Activated naive CD8-positive, alpha-beta T cell treated with anti-CD3 and anti-CD28 coated beads, Interleukin-2, amount 50 U/mL, for 24 hours (primary cell): ENCODE data around the gene LIMCH1.

Experiments
- ATAC-seq: fragments of 150-1000 bp; cut with Tn5 transposase; one replicate; pipeline ENCODE4 v1.10.0; 2021
- DNase-seq: peaks from one replicate; pipeline ENCODE4 v3.0.0; 2021
- H3K27ac Mint-ChIP-seq: one replicate; pipeline ENCODE4 v1.8.0; 2021; ENCODE audit warnings: mild to moderate bottlenecking, mixed read lengths
- H3K27me3 Mint-ChIP-seq: one replicate; pipeline ENCODE4 v1.8.0; 2021; ENCODE audit warnings: mixed read lengths
- H3K36me3 Mint-ChIP-seq: one replicate; pipeline ENCODE4 v1.8.0; 2021; ENCODE audit warnings: low read depth, mixed read lengths
- H3K4me1 Mint-ChIP-seq: one replicate; pipeline ENCODE4 v1.8.0; 2021; ENCODE audit warnings: mixed read lengths
- H3K4me3 Mint-ChIP-seq: one replicate; pipeline ENCODE4 v1.8.0; 2021; ENCODE audit warnings: mild to moderate bottlenecking, moderate library complexity, mixed read lengths
- H3K9me3 Mint-ChIP-seq: one replicate; pipeline ENCODE4 v1.8.0; 2021; ENCODE audit warnings: mixed read lengths

LIMCH1 gene

DNA sequence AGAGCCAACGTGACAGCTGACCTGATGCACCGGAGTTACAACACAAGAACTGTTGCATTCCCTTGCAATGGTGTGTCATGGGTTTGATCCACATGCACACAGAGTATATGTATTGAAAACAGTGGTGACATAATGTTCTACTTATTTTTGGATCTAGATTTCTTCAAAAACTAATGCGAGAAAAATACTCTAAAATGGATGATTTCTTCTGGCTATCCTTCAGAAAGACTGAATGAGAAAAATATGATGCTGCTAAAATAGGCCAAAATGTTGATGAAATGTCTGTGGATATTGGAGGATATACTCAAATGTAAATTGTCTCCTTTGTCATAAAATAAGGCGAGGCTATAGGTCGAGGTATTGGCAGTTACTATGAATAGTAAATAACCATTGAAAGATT lies 30.4 kb downstream of the LIMCH1 start:
- ATAC-seq (no peak), DNase-seq (no peak)
- H3K9me3 Mint-ChIP-seq: no peaks in the 10 kb centered on the region
- H3K27ac Mint-ChIP-seq: no peak overlapping the region
- peaks cover 2% of the 10 kb centered on the region for H3K27me3 Mint-ChIP-seq
- H3K4me1 Mint-ChIP-seq: no peaks in the 10 kb centered on the region
- H3K4me3 Mint-ChIP-seq: no peak overlapping the region
- no peaks in the 10 kb centered on the region for H3K36me3 Mint-ChIP-seq

DNA sequence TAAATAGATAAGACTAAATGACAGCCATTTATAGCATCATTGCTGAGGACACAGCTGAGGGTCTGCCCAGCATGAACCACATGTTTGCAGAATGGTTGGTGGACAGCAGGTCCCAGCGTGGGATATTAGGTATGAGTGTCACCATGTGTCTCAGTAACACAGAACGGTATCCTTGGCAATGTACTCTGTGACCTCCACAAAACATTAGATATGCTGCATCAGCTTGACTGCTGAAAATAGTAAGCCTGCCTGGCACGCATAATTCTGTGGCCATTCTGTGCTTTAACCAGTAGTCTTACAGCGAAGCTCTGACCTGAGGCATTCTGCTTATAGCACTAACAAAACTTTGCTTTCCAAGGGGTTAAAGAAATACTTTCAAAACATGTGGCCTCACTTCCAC lies 32.0 kb downstream of the LIMCH1 start:
- Mint-ChIP-seq H3K4me1 (no peaks in the 10 kb centered on the region), H3K36me3 (no peaks in the 10 kb centered on the region), H3K9me3 (no peaks in the 10 kb centered on the region), H3K27me3 (peaks cover 2% of the 10 kb centered on the region), H3K27ac (no peak overlapping the region), H3K4me3 (no peak overlapping the region)
- no peak for ATAC-seq
- no peak for DNase-seq

DNA sequence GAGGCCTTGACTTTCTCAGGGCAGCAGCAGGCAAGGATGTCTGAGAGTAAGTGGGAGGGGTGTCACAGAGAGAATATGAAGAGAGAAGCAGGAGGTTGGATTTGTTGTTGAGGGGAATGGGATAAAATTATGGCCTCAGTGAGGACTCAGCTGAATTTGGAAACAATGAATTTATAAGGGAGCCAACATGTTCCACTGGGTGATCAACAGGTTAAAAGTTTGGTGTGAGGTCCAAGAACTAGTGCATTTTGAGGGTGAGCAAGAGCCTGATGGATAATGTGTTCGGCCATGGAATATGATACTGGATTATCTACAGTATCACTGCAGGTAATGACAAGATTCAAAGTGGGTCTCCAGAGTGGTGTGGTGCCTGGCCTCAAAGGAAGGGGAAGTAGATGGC lies 33.5 kb downstream of the LIMCH1 start:
- no peaks in the 10 kb centered on the region for H3K36me3 Mint-ChIP-seq
- no peak overlapping the region for H3K4me3 Mint-ChIP-seq
- DNase-seq (no peak), ATAC-seq (no peak)
- H3K9me3 Mint-ChIP-seq: no peaks in the 10 kb centered on the region
- no peaks in the 10 kb centered on the region for H3K27me3 Mint-ChIP-seq
- no peak overlapping the region for H3K27ac Mint-ChIP-seq
- no peaks in the 10 kb centered on the region for H3K4me1 Mint-ChIP-seq

DNA sequence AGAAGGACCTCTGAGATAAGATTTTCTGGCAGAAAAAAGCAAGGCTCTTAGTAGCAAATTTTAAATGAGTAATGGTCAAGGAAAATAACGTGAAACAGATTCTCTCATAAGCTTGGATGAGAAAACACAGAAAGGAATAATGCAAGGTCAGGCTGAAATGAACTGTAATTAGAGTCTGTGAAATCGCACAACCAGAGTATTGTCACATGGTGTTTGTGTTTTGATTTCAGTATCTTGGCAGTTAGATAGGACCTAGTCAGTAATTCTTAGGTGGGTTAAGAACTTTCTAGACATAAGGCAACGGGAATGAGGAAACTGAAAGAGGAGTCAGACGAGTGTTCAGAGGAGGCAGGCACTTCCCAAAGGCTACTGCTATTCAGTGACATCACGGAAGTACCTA lies 34.6 kb downstream of the LIMCH1 start:
- no peaks in the 10 kb centered on the region for H3K4me1 Mint-ChIP-seq
- no peak overlapping the region for H3K4me3 Mint-ChIP-seq

DNA sequence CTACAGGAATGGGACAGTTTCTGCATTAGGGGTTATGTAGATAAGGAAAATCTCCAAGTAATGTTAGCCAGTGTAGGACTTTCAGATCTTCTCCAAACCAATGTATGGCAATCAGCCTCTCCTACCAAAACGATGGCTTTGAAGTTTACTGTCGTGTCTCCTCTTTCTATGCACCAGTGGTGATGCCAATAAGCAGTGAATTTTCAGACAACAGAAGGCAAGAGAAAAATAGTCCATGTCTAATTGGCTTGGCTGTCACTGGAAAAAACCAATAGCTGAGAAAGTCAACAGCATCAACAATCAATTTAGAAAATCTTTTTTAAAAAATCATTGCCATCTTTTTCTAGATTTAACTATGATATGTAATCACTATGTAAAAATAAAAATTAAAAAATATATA lies 35.0 kb downstream of the LIMCH1 start:
- DNase-seq: no peak
- Mint-ChIP-seq H3K4me1 (no peaks in the 10 kb centered on the region), H3K4me3 (no peak overlapping the region), H3K36me3 (no peaks in the 10 kb centered on the region), H3K27ac (no peak overlapping the region), H3K9me3 (no peaks in the 10 kb centered on the region), H3K27me3 (no peaks in the 10 kb centered on the region)
- no peak for ATAC-seq

More for the DNA sequence above, 34.6 kb downstream of the LIMCH1 start:
- H3K27ac Mint-ChIP-seq: no peak overlapping the region
- H3K9me3 Mint-ChIP-seq: no peaks in the 10 kb centered on the region
- ATAC-seq (no peak), DNase-seq (no peak)
- H3K27me3 Mint-ChIP-seq: no peaks in the 10 kb centered on the region
- no peaks in the 10 kb centered on the region for H3K36me3 Mint-ChIP-seq

DNA sequence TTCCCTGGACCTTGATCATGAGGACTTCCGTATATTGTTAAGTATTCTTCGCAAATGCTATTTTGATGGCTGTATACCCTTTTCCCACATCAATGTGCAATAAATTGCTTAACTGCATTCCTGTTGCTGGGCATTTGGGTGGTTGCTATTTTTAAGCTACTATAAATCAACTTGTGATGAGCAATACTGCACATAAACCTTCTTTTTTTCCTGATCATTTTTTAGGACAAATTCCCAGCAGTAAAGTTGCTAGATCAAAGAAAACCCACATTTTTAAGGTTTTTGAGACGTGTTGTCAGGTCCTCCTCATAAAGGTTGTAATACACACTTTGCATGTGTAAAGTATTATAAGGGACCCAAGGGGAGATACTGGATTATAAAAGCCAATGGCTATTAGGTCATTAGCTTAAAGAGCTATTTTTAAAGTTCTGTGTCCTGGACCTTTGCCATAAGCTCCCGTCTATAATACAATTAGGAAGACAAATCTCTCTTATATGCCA lies 35.6 kb downstream of the LIMCH1 start:
- Mint-ChIP-seq H3K9me3 (no peaks in the 10 kb centered on the region), H3K4me3 (no peak overlapping the region), H3K27me3 (no peaks in the 10 kb centered on the region), H3K4me1 (no peaks in the 10 kb centered on the region), H3K36me3 (no peaks in the 10 kb centered on the region), H3K27ac (no peak overlapping the region)
- no peak for DNase-seq
- ATAC-seq: no peak

DNA sequence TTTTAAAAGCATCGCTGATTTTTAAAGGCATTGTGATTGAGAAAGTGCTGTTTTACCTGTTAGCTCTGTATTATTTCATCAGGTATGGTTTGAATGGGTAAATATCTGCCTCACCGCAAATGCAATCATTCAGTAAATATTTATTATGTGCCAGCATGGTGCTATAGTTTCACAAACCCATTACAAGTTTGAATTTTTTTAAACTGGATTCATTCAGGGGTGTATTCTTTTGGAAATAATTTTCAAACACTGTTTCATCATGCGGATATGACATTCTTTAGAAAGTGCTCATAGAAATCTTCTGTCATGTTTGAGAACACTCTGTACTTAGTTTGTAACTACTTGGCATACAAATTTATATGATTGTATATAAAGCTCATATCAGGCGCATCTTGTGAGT lies 37.2 kb downstream of the LIMCH1 start:
- no peaks in the 10 kb centered on the region for H3K4me1 Mint-ChIP-seq

DNA sequence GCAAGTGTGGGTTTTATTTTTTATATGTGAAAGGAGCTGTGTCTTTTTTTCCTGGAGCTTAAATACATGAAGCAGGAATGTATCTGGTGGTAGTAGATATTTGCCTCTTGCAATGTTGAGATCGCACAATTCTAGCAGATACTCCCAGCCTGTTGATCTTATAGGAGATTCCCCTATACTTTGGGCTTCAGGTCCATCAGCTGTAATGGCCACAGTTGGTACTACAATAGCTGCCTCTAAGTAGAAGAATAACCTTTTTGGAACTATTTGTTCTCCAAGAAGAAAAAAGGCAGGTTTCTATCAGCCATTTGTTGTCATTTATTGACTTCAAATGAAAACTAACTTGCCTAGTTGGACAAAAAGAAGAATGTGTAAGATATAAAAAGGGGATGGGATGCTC lies 37.7 kb downstream of the LIMCH1 start:
- Mint-ChIP-seq H3K4me1 (no peaks in the 10 kb centered on the region), H3K4me3 (no peak overlapping the region), H3K27ac (no peak overlapping the region), H3K36me3 (no peaks in the 10 kb centered on the region), H3K27me3 (no peaks in the 10 kb centered on the region), H3K9me3 (no peaks in the 10 kb centered on the region)
- DNase-seq (no peak), ATAC-seq (no peak)

More for the DNA sequence above, 37.2 kb downstream of the LIMCH1 start:
- no peak for DNase-seq
- Mint-ChIP-seq H3K4me3 (no peak overlapping the region), H3K27ac (no peak overlapping the region), H3K27me3 (no peaks in the 10 kb centered on the region), H3K36me3 (no peaks in the 10 kb centered on the region), H3K9me3 (no peaks in the 10 kb centered on the region)
- no peak for ATAC-seq

DNA sequence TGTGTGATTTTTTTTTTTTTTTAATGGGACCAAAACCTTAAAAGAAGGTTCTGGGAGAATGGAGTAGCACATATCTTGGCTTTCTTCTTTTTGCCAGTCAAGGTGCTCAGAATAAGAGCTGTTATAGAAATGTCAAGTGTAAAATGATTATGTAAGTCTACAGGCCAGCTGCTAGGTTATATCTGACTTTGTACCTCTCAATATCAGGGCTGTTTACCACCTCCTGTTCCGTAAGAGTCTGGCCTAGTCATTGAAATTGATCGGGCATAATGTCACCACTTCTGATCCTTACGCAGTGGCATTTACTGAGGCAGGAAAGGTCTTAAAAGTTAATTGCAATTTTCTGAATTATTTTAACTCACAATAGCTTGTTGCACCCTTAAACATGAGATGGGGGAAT lies 41.1 kb downstream of the LIMCH1 start:
- H3K9me3 Mint-ChIP-seq: no peaks in the 10 kb centered on the region
- H3K36me3 Mint-ChIP-seq: no peaks in the 10 kb centered on the region
- no peak overlapping the region for H3K4me3 Mint-ChIP-seq
- ATAC-seq (no peak), DNase-seq (no peak)
- H3K27me3 Mint-ChIP-seq: no peaks in the 10 kb centered on the region
- no peak overlapping the region for H3K27ac Mint-ChIP-seq
- no peaks in the 10 kb centered on the region for H3K4me1 Mint-ChIP-seq

DNA sequence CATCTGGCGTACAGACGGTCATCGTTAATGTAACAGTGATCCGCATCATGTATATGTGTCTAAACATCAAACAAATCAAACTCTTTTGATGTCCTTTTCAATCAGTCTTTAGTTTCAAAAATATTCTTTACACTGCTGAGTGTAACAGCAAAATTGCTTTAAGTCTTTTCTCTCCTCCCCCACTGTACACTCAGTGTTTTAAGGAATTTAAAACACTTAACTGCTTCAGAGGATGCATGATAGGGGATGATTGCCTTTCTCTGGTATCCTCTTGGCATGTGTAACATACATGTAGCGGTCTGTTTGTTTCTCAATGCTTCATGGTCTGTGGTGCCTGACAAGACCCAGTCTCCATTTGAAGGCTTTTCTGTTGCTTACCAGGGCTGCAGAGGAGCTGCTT lies 41.6 kb downstream of the LIMCH1 start:
- no peak overlapping the region for H3K4me3 Mint-ChIP-seq

DNA sequence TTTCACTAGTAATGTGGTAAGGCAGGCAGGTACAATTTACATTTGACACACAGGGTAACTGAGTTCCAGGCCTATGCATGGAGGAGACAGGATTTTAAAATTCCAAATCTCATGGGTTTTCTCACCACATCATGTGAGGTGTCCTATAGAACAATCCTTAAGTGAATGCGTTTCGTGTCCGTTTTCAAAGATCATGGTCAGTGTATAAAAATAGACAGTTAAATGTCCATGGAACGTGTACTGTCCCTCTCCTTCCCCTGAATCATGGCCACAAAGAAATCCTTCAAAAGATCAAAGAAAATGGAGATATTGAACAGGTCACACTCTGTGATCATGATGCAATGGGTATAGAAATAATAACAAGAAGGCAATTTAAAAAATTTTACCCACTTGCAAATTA lies 42.0 kb downstream of the LIMCH1 start:
- H3K4me1 Mint-ChIP-seq: no peaks in the 10 kb centered on the region
- H3K27ac Mint-ChIP-seq: no peak overlapping the region
- ATAC-seq: no peak
- no peaks in the 10 kb centered on the region for H3K27me3 Mint-ChIP-seq
- no peak overlapping the region for H3K4me3 Mint-ChIP-seq
- peaks cover 3% of the 10 kb centered on the region for H3K9me3 Mint-ChIP-seq
- H3K36me3 Mint-ChIP-seq: no peaks in the 10 kb centered on the region
- DNase-seq: no peak

More for the DNA sequence above, 41.6 kb downstream of the LIMCH1 start:
- H3K9me3 Mint-ChIP-seq: no peaks in the 10 kb centered on the region
- H3K36me3 Mint-ChIP-seq: no peaks in the 10 kb centered on the region
- DNase-seq (no peak), ATAC-seq (no peak)
- no peak overlapping the region for H3K27ac Mint-ChIP-seq
- no peaks in the 10 kb centered on the region for H3K4me1 Mint-ChIP-seq
- no peaks in the 10 kb centered on the region for H3K27me3 Mint-ChIP-seq

DNA sequence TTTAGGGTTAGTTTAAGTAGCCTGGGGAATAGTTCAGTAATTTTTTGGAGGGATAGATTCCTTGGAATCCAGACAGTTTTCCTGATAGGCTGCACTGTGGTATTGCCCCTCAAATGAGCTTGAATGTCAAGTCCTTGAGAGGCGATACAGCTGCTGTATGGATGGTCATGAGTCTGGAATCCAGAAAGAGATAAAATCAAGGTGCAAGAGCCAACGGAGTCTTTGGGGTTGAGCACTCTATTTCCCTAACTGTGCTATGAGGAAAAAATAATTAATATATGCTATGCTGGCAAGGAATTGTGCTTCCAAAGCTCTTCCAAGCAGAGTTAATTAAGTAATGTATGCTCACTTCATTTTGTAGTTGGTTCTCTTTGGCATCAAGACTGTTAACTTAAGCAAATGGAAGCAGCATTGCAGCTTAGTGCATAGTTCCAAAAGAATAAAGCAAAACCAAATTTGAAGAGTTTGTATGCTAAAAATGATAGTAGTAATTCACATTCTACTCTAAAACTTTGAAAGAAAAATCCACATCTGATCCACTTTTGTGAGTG lies 48.8 kb downstream of the LIMCH1 start:
- H3K27ac Mint-ChIP-seq: no peak overlapping the region
- H3K27me3 Mint-ChIP-seq: peaks cover 2% of the 10 kb centered on the region
- H3K36me3 Mint-ChIP-seq: no peaks in the 10 kb centered on the region
- H3K9me3 Mint-ChIP-seq: peaks cover 6% of the 10 kb centered on the region
- DNase-seq (no peak), ATAC-seq (no peak)
- no peaks in the 10 kb centered on the region for H3K4me1 Mint-ChIP-seq
- no peak overlapping the region for H3K4me3 Mint-ChIP-seq

DNA sequence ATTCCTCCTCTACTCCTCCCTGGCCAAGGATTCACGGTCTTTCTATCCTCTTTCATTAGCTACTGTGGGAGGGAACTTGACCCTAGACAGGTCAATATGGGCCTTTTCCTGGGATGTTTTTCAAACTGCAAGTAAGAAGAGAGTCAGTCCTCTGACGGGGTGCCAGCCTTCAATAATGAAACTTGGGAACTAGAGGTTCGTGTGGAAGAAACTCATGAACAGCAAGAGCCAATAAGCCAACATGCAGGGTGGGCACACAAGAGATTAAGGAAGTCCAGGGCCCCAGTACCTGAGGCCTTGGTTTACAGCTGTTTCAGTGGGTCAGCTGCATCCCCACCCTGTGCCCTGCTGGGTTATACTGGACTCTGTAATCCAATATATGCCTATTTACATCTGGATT lies 49.3 kb downstream of the LIMCH1 start:
- ATAC-seq (no peak), DNase-seq (no peak)
- Mint-ChIP-seq H3K9me3 (peaks cover 6% of the 10 kb centered on the region), H3K27ac (no peak overlapping the region), H3K4me1 (no peaks in the 10 kb centered on the region), H3K4me3 (no peak overlapping the region), H3K36me3 (no peaks in the 10 kb centered on the region), H3K27me3 (peaks cover 2% of the 10 kb centered on the region)

DNA sequence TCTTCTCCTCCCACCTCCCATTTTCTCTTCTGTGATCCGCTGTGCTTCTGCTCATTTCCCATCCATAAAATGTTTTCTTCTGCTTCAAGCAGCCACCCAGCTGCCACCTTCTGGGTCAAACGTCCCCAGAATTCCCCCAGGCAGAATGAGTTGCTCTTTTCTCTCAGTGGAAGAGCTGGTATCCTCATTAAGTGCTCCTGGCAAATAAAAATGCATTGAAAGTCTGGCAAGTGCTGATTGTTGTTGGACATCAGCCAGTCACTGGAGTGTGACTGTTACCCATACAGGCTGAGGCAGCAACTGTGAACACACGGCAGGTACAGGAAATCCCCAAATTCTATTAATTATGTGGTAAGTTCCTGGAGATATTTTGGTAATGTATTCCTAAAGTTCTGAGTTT lies 52.6 kb downstream of the LIMCH1 start:
- DNase-seq (no peak), ATAC-seq (no peak)
- H3K36me3 Mint-ChIP-seq: no peaks in the 10 kb centered on the region
- no peak overlapping the region for H3K27ac Mint-ChIP-seq
- no peaks in the 10 kb centered on the region for H3K9me3 Mint-ChIP-seq
- H3K4me3 Mint-ChIP-seq: no peak overlapping the region
- H3K27me3 Mint-ChIP-seq: peaks cover 4% of the 10 kb centered on the region
- no peaks in the 10 kb centered on the region for H3K4me1 Mint-ChIP-seq

DNA sequence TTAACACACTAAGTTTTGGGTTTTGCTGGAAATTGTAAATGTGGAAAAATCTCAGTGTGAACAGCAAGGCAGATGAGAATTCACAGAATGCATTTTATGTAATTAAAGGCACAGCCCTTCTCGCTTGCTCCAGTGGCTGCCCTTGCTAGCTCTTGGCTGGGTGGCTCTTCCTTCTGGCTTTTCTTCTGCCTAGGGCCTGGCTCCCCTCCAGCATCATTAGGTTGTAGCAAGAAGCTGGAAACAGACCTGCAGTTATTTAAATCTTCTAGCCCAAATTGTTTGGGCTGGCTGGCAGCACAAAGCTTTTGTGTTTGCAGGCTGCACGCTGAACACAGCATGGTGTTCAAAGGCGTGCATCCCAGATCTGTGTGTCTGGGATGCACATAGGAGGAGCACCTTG lies 56.5 kb downstream of the LIMCH1 start:
- DNase-seq (no peak), ATAC-seq (no peak)
- Mint-ChIP-seq H3K4me1 (no peaks in the 10 kb centered on the region), H3K27me3 (peaks cover 2% of the 10 kb centered on the region), H3K27ac (no peak overlapping the region), H3K4me3 (no peak overlapping the region), H3K36me3 (no peaks in the 10 kb centered on the region), H3K9me3 (no peaks in the 10 kb centered on the region)

DNA sequence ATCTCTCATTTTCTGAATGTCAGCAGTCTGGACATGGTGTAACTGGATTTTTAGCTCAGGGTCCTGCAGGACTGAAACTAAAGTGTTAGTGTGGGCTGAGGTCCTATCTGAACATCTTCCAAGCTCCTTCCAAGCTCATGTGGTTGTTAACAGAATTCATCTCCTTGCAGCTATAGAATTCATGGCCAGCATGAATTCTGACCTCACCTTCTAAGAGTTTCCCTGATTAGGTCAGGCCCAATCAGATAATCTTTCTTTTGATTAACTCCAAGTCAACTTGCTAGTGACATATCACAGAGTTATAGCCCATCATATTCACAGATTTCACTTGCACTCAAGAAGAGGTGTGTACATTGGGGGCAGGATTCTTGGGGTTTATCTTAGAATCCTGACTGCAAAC lies 59.5 kb downstream of the LIMCH1 start:
- Mint-ChIP-seq H3K36me3 (no peaks in the 10 kb centered on the region), H3K27me3 (peaks cover 2% of the 10 kb centered on the region), H3K27ac (no peak overlapping the region), H3K4me3 (no peak overlapping the region), H3K9me3 (no peaks in the 10 kb centered on the region), H3K4me1 (no peaks in the 10 kb centered on the region)
- ATAC-seq (no peak), DNase-seq (no peak)
